GM10266 (cell line): ENCODE results near the gene RABEP2.
A peak's percentile ranks its signal among the peaks of the same experiment; 100 is the strongest.
"Not testable (repeated sequence)": the region's sequence is repeated elsewhere in the genome, so short reads cannot be mapped to it uniquely, and the experiment has no call there.

Experiments
- DNase-seq: peaks from one replicate; pipeline ENCODE4 v3.0.0; 2012; ENCODE audit errors: extremely low spot score
- CTCF ChIP-seq: IDR thresholded peaks from 2 replicates; pipeline ENCODE4 v1.5.1; 2012; ENCODE audit warnings: mild to moderate bottlenecking, low read depth; ENCODE audit not compliant: control insufficient read depth, insufficient read depth; ENCODE audit errors: missing control alignments

RABEP2 gene

DNA sequence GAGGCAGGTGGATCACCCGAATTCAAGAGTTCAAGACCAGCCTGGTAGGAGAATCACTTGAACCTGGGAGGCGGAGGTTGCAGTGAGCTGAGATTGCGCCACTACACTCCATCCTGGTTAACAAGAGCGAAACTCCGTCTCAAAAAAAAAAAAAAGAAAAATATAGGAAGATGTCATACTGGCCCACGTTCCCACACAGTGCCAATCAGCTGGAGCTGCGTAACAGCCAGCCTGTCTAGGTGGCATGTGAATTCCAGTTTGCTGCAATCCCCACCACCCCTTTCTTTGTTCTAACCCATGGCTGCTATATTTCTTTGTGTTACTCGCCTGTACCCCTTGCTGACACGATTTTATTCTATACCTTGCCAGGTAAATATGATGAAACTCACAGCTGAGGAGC, 33.2 kb upstream of the RABEP2 start:
- no peak for TF ChIP-seq CTCF
- no peak for DNase-seq

GRCh38 chr16:28951410-28951943, 26.4 kb upstream of the RABEP2 start:
- no peak for TF ChIP-seq CTCF
- DNase-seq, result no peak

DNA sequence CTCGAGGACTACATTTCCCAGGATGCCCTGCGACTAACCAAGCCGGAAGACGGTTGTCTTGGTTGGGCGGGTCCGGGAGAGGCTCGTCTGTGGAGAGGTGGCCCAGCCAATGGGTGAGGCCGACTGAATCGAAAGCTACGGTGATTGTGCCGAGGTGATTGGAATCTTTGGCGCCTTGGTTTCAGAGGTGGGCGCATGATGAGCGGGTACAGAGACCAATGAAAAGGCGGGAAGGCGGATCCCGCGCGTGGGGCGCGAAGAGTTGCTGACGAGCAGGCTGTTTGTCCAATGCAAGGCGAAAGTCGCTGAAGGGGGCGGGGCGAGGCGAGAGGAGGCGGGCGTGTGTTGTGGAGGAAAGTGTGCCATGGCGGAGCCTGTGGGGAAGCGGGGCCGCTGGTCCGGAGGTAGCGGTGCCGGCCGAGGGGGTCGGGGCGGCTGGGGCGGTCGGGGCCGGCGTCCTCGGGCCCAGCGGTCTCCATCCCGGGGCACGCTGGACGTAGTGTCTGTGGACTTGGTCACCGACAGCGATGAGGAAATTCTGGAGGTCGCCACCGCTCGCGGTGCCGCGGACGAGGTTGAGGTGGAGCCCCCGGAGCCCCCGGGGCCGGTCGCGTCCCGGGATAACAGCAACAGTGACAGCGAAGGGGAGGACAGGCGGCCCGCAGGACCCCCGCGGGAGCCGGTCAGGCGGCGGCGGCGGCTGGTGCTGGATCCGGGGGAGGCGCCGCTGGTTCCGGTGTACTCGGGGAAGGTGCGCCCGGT, 25.8 kb upstream of the RABEP2 start, which contains the start of gene NFATC2IP:
Gene NFATC2IP, plus strand, starts transcription at position 290 of the 762 bp plus-strand sequence. Its CDS starts 75 bp downstream, at position 365.
- DNase-seq, result peak; percentile 99
- no peak for TF ChIP-seq CTCF

- no peak for TF ChIP-seq CTCF
- no peak for DNase-seq
Observed at GRCh38 chr16:28946681-28947080, 21.6 kb upstream of the RABEP2 start.

DNA sequence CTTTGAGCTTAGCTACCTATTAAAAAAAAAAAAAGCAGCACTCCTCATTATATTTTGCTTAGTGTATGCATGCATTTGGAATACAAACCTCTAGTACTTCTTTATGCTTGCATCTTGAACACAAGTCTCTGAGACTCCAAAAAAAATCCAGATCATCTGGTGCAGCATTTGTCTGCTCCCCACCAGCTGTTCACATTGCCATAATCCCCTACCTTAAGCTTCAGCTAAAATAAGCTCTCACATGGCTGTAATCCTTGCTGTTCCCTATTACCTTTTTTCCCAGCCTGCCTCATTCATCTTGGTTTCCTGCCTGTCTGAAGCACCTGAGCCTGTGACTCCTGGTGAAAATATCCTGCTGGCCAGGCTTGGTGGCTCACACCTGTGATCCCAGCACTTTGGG, 18.2 kb upstream of the RABEP2 start:
- no peak for TF ChIP-seq CTCF
- no peak for DNase-seq

- not testable (repeated sequence) for DNase-seq
Observed at GRCh38 chr16:28939825-28940224, 14.8 kb upstream of the RABEP2 start.

GRCh38 chr16:28938721-28939120, 13.7 kb upstream of the RABEP2 start:
- no peak for DNase-seq
- no peak for TF ChIP-seq CTCF
